GM18870 (cell line): ENCODE data around the gene COMP.

Source experiments
- ATAC-seq: cut with Tn5 transposase; IDR thresholded peaks from one replicate; pipeline ENCODE4 v1.9.1; 2021; ENCODE audit warnings: moderate library complexity; ENCODE audit not compliant: unreplicated experiment

The COMP gene

GRCh38 chr19:18770663-18771327 is 20.3 kb downstream of the COMP start:
- ATAC-seq = no peak

- no peak for ATAC-seq
These were observed 21.0 kb downstream of the COMP start for GRCh38 chr19:18769989-18770528.

- no peak for ATAC-seq
These were observed 21.9 kb downstream of the COMP start for GRCh38 chr19:18768997-18769891.

GRCh38 chr19:18768046-18768771 is 22.9 kb downstream of the COMP start:
- no peak for ATAC-seq

GRCh38 chr19:18765224-18765623 is 25.9 kb downstream of the COMP start:
- ATAC-seq = no peak

GRCh38 chr19:18764591-18765051 is 26.5 kb downstream of the COMP start:
- ATAC-seq = no peak

- ATAC-seq = no peak
These were observed 27.2 kb downstream of the COMP start for GRCh38 chr19:18763674-18764590.

GRCh38 chr19:18762125-18763023 is 28.7 kb downstream of the COMP start:
- ATAC-seq = no peak

- no peak for ATAC-seq
These were observed 29.5 kb downstream of the COMP start for GRCh38 chr19:18761531-18762110.

GRCh38 chr19:18760440-18761383 is 30.4 kb downstream of the COMP start:
- ATAC-seq = no peak

GRCh38 chr19:18759995-18760426 is 31.1 kb downstream of the COMP start:
- ATAC-seq = no peak

GRCh38 chr19:18759304-18759994 is 31.7 kb downstream of the COMP start:
- ATAC-seq = no peak

GRCh38 chr19:18756896-18757295 is 34.2 kb downstream of the COMP start:
- ATAC-seq = no peak

- ATAC-seq = no peak
These were observed 36.6 kb downstream of the COMP start for GRCh38 chr19:18754501-18754900.

- no peak for ATAC-seq
These were observed 39.5 kb downstream of the COMP start for GRCh38 chr19:18751571-18751970.

- ATAC-seq = no peak
These were observed 40.7 kb downstream of the COMP start for GRCh38 chr19:18750295-18750970.
